Kidney capillary endothelial cell (primary cell): Measurements from ENCODE around the gene PEX6.

Source experiments
- DNase-seq: peaks from one replicate; pipeline ENCODE4 v3.0.0-alpha.2; 2018; ENCODE audit warnings: low spot score

The PEX6 gene

DNA sequence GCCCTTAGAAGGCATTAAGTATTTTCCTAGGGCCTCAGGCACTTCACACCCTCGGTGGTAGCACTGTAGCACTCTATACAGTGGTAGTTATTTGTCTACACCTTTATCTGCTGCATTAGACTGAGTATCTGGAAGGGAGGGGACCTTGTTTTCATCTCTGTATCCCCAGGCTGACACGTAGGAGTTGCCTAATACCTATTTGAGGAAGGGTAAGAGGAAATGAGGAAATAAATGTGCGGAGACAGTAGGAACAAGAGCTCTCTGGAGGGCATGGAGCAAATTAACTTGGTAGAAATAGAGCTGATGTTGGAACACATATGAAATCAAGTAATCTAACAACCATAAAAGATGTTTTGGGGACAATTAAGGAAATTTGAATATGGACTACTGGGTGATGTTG lies 45.8 kb downstream of the PEX6 start:
- DNase-seq = no peak

DNA sequence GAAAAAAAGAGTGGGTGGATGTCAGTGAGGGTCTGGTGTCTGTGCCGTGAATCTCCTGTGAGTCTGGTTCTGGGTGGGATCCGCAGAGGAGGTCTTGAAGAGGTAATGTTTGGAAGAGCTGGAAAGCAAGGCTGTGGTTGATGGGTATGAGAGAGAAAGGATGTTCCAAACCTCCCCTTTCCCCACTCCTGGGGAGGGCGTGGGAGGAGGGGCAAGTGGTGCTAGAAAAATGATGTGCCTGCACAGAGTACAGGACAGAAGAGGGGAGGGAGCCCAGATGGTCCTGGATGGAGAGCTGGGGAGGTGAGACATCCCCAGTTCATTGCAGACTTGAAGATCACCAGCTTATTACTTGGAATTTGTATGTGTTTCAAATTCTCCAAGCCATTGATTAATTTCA lies 46.6 kb downstream of the PEX6 start:
- DNase-seq = no peak

DNA sequence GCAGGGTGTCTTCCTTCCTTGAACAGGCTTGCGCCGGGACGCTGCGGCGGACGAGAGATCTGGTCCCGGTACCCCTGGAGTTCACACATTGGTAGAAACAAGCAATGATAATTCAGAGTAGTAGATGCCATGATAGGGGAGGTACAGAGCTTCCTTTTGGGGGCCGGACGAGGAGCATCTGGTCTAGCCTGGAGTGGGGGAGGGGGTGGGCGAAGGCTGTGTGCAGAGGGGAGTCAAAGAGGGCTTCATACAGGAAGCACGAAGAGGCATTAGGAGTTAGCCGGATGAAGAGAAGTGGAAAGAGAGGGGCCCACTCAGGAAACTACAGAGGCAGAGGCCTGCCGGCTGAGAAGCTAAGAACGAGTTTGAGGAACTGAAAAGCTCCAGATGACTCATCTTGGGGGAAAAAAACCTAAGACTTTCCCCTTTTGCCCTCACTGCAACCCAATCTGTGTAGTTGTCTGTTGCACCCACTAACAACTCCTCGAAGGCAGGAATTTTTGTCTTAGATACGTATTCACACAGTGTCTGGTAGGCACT lies 49.1 kb downstream of the PEX6 start:
- DNase-seq = peak; percentile 36

DNA sequence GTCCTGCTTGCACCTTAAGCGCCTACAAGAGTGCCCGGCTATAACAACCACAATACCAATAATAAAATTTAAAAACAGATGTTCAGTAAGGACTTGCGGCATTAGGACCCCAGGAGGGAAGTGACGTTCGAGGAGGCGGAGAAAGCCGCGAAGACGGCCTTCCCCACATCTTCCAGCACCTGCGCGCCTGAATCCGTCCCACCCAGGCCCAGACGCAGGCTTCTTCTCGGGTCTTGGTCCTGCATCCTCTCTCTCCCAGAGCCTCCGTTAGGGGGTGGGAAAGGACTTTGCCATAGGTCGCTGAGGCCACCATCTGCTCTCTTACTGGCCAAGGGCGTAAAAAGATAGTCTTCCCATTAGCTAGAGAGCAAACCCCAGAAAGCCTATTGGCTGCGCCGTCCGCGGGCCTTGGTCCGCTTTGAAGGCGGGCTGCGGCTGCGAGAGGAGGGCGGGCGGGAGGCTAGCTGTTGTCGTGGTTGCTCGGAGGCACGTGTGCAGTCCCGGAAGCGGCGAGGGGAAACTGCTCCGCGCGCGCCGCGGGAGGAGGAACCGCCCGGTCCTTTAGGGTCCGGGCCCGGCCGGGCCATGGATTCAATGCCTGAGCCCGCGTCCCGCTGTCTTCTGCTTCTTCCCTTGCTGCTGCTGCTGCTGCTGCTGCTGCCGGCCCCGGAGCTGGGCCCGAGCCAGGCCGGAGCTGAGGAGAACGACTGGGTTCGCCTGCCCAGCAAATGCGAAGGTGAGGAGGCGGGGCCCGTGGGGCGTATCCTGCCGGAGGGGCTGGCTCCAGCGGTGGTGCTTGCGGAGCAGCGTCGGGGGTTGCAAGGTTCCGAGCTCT lies 49.8 kb downstream of the PEX6 start, which contains the start of gene CNPY3:
Gene CNPY3, plus strand, starts transcription at position 495 of the 835 bp plus-strand sequence. Its CDS starts 91 bp downstream, at position 586.
- peak; percentile 98 for DNase-seq

DNA sequence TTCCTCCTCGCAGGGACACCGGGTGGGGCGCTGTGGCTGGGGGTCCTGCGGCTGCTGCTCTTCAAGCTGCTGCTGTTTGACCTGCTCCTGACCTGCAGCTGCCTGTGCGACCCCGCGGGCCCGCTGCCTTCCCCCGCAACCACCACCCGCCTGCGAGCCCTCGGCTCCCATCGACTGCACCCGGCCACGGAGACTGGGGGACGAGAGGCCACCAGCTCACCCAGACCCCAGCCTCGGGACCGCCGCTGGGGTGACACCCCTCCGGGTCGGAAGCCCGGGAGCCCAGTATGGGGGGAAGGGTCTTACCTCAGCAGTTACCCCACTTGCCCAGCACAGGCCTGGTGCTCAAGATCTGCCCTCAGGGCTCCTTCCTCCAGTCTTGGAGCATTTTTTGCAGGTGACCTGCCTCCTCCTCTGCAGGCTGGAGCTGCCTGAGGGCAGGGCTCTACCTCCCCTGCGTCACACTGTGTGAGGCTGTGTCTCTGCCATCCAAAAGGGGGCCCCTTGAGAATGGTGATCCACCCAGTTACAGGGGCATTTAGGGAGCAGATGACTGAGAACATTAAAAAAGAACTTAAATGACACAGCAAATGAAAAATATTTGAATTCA lies 53.6 kb downstream of the PEX6 start:
- DNase-seq = no peak

DNA sequence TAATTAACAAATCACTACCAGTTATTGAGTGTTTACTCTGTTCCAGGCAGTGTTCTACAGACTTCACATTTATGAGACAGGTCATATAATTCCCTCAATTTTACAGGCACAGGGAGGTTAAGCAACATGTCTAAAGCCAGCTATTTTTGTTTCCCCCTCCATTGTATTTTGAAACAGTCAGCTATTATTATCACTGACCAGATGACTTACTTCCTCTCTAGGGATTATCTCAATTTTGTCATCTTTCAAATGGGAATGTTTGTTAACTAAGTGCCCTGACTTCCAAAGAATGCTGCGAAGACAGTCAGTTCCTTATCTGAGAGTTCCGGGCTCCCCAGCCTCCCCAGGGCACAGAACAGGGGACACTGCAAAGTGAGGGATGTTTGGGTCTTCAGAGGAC lies 55.3 kb downstream of the PEX6 start:
- peak; percentile 48 for DNase-seq

DNA sequence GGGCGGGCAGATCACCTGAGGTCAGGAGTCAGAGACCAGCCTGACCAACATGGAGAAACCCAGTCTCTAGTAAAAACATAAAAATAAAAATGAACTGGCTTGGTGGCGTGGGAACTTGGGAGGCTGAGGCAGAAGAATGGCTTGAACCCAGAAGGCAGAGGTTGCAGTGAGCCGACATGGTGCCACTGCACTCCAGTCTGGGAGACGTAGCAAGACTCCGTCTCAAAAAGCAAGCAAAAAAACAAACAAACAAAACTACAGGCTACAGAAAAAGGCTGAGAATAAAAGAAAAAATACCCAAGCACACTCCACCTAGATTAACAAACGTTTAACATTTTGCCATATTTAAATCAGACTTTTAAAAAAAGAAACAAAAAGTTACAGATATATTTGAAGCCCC lies 57.2 kb downstream of the PEX6 start:
- no peak for DNase-seq

DNA sequence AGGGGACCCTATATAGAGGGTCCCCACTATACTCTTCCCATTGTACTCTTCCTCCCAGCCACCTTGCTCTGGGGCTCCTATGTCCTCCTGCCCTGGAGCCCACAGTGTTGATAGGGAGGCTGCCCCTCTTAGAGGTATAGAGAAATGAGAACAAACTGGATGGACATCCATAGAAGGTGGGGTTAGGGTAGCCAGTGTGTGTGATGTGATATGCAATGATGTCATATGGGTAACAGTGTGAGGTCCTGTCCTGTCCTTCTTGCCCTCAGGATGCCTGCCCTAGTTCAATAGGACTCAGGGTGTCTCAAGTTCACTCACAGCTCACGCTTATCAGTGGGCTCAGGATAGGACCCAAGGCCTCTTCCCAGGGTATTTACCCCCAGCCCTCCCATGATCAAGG lies 62.7 kb downstream of the PEX6 start:
- no peak for DNase-seq

DNA sequence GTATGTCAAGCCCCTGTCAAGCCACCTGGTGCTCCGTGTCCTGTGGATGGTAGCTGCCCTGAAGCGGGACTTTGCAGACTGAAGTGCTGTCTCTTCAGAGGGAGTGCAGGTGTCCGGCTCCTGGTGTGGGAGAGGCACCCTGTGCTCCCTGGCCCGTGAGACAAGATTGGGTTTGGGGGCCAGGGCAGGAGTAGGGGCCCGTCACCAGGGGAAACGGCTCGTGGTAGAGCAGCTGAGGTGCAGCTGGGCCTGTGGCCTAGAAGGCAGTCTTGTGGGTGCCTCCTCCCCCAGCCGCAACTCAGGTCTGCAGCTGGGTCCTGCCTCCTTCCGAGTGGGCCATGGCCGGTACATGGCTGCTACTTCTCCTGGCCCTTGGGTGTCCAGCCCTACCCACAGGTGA lies 63.2 kb downstream of the PEX6 start, which contains the start of gene PTCRA:
Gene PTCRA, plus strand, starts transcription at position 322 of the 400 bp plus-strand sequence. Its CDS starts 17 bp downstream, at position 339.
- no peak for DNase-seq

DNA sequence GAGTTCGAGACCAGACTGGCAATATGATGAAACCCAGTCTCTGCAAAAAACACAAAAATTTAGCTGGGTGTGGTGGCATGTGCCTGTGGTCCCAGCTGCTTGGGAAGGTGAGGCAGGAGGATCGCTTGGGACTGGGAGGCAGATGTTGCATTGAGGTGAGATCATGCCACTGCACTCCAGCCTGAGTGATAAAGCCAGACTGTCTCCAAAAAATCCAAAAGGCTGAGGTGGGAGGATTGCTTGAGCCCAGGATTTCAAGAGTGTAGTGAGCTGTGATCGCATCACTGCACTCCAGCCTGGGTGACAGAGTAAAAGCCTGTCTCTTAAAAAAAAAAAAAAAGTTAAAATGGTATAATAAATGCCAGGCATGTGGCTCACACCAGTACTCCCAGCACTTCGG lies 64.4 kb downstream of the PEX6 start:
- DNase-seq = no peak
